Measurements from ENCODE around the gene LHPP.

LHPP gene

DNA sequence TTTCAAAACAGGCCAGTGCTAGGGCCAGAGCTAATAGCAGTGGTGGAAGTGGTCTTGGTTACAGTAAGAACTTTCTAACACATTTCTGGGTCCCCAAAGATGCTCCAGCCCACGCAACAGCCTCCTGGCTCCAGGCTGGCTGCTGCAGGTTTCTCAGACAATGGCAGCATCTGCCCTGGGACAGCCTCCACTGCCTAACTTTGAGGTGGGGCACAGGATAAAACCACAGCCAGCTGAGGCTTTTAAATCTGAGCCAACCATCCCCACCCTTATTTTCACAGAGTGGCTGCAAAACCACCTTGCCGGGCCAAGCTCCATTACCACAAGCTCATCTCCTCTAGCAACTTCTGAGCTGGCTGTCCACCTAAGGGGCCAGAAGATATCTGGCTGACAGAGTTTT lies 197.8 kb downstream of the LHPP start:
- Histone ChIP-seq H3K4me3 (ENCODE audit: low read depth, low read length) (no peak overlapping the region), H3K27ac (ENCODE audit: extremely low read depth, low read depth, low read length) (no peak overlapping the region), H3K36me3 (ENCODE audit: control insufficient read depth in 2 of 2, insufficient read depth in 1 of 2, low read length in 2 of 2) (peaks cover 0 to 19% of the 10 kb centered on the region in 2 experiments; a peak in 2 of 3 replicates), H3K9me3 (ENCODE audit: control insufficient read depth, insufficient read depth, low read depth, low read length) (no peaks in the 10 kb centered on the region), H3K4me1 (ENCODE audit: control insufficient read depth, insufficient read depth, low read length) (no peaks in the 10 kb centered on the region)
- POLR2A ChIA-PET: no interaction called here
- TF ChIP-seq, protein P1, sequence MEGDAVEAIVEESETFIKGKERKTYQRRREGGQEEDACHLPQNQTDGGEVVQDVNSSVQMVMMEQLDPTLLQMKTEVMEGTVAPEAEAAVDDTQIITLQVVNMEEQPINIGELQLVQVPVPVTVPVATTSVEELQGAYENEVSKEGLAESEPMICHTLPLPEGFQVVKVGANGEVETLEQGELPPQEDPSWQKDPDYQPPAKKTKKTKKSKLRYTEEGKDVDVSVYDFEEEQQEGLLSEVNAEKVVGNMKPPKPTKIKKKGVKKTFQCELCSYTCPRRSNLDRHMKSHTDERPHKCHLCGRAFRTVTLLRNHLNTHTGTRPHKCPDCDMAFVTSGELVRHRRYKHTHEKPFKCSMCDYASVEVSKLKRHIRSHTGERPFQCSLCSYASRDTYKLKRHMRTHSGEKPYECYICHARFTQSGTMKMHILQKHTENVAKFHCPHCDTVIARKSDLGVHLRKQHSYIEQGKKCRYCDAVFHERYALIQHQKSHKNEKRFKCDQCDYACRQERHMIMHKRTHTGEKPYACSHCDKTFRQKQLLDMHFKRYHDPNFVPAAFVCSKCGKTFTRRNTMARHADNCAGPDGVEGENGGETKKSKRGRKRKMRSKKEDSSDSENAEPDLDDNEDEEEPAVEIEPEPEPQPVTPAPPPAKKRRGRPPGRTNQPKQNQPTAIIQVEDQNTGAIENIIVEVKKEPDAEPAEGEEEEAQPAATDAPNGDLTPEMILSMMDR (tag by site-specific recombination; IDR thresholded peaks at IDR 0.05): no peak
- no peak for TF ChIP-seq ZNF140 (tag by site-specific recombination; IDR thresholded peaks at IDR 0.05)
- CTCF ChIA-PET: no interaction called here

GRCh38 chr10:124660404-124661125 lies 198.9 kb downstream of the LHPP start:
- Histone ChIP-seq H3K9me3 (ENCODE audit: control insufficient read depth, insufficient read depth, low read depth, low read length) (no peaks in the 10 kb centered on the region), H3K4me1 (ENCODE audit: control insufficient read depth, insufficient read depth, low read length) (no peaks in the 10 kb centered on the region), H3K4me3 (ENCODE audit: low read depth, low read length) (no peak overlapping the region), H3K36me3 (ENCODE audit: control insufficient read depth in 2 of 2, insufficient read depth in 1 of 2, low read length in 2 of 2) (peaks cover 0 to 16% of the 10 kb centered on the region in 2 experiments; a peak in 2 of 3 replicates), H3K27ac (ENCODE audit: extremely low read depth, low read depth, low read length) (no peak overlapping the region)
- TF ChIP-seq TCF7L2 (IDR thresholded peaks at IDR 0.05; ENCODE audit: borderline replicate concordance, low read depth, low read length) (no peak), ZNF791 (tag by site-specific recombination; IDR thresholded peaks at IDR 0.05) (no peak), ZNF580 (tag by site-specific recombination; IDR thresholded peaks at IDR 0.05) (no peak), ZNF645 (tag by site-specific recombination; IDR thresholded peaks at IDR 0.05) (no peak), ZNF394 (tag by site-specific recombination; IDR thresholded peaks at IDR 0.05; ENCODE audit: borderline replicate concordance) (no peak), ZNF416 (tag by site-specific recombination; IDR thresholded peaks at IDR 0.05) (no peak), ZFP3 (tag by site-specific recombination; IDR thresholded peaks at IDR 0.05; ENCODE audit: low read depth) (no peak), PRDM1 (tag by site-specific recombination; IDR thresholded peaks at IDR 0.05) (no peak), ZNF26 (tag by site-specific recombination; IDR thresholded peaks at IDR 0.05) (no peak), ZNF76 (tag by site-specific recombination; IDR thresholded peaks at IDR 0.05; ENCODE audit: borderline replicate concordance, low read depth) (no peak)
- TF ChIP-seq, protein P2, sequence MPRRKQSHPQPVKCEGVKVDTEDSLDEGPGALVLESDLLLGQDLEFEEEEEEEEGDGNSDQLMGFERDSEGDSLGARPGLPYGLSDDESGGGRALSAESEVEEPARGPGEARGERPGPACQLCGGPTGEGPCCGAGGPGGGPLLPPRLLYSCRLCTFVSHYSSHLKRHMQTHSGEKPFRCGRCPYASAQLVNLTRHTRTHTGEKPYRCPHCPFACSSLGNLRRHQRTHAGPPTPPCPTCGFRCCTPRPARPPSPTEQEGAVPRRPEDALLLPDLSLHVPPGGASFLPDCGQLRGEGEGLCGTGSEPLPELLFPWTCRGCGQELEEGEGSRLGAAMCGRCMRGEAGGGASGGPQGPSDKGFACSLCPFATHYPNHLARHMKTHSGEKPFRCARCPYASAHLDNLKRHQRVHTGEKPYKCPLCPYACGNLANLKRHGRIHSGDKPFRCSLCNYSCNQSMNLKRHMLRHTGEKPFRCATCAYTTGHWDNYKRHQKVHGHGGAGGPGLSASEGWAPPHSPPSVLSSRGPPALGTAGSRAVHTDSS (tag by site-specific recombination; IDR thresholded peaks at IDR 0.05): no peak
- ChIA-PET POLR2A (no interaction called here), CTCF (interaction anchor here (0.6 to 0.7 kb wide), 3 partner anchors 11 to 51 kb away, joined by 3 read pairs; no protein-coding TSS in a partner anchor)

DNA sequence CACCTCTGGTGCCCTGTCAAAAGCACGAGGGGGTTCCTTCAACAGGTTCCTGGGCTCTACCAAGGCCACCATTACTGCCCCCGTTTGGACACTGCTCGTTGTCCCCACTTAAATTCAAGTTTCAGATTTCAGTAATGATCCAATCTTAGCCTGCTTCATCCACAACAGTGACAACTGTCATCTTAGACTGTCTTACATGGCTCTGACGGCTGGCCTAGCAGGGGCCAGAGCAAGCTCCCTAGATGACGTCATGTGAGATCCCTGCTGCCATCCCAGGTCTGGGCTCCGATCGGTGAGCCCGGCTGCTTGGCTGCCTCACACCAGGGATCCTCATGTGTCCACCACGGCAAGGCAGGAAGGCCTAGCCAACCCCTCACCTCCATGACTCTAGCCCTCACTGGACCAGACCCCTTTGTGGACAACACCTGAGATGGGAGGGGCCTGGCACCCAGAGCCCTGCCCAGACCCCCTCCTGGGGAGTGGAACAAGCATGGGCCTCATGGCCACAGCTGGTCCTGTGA lies 200.1 kb downstream of the LHPP start:
- Histone ChIP-seq H3K27ac (ENCODE audit: extremely low read depth, low read depth, low read length) (no peak overlapping the region), H3K4me1 (ENCODE audit: control insufficient read depth, insufficient read depth, low read length) (no peaks in the 10 kb centered on the region), H3K4me3 (ENCODE audit: low read depth, low read length) (no peak overlapping the region), H3K36me3 (ENCODE audit: control insufficient read depth in 2 of 2, insufficient read depth in 1 of 2, low read length in 2 of 2) (peaks cover 0 to 7% of the 10 kb centered on the region in 2 experiments; a peak in 2 of 3 replicates), H3K9me3 (ENCODE audit: control insufficient read depth, insufficient read depth, low read depth, low read length) (no peaks in the 10 kb centered on the region)
- POLR2A ChIA-PET: no interaction called here
- CTCF ChIA-PET: no interaction called here
- TF ChIP-seq ZFP3 (tag by site-specific recombination; IDR thresholded peaks at IDR 0.05; ENCODE audit: low read depth) (no peak), ZIC2 (tag by site-specific recombination; IDR thresholded peaks at IDR 0.05) (peak; percentile 17; the same call in 1 of the 2 replicates), ZNF785 (tag by site-specific recombination; IDR thresholded peaks at IDR 0.05) (no peak)
